Fibroblast of villous mesenchyme (primary cell): ENCODE measurements around the gene MAPT. TPM values are rescaled to one million over a fixed set of nuclear protein-coding genes. Genes with fewer than 3 reads are reported as not detected.

Experiments used
- DNase-seq: peaks from one replicate; pipeline ENCODE4 v3.0.0-alpha.2; 2010; ENCODE audit warnings: low read depth
- H3K4me3 ChIP-seq: 2 replicates; pipeline ENCODE4 v1.5.1; 2011; ENCODE audit warnings: low read depth, mild to moderate bottlenecking, low read length
- CTCF ChIP-seq: IDR thresholded peaks from 2 replicates; pipeline ENCODE4 v1.5.1; 2012; ENCODE audit warnings: low read depth, mild to moderate bottlenecking, low read length; ENCODE audit not compliant: insufficient read depth
- total RNA-seq: library from RNA; depleted of rRNA; stranded (reverse); fragments of >200 nt; gene quantifications from 2 replicates; pipeline ENCODE4 v1.2.3, GENCODE V29; 2012

The MAPT gene
- total RNA-seq, 1 donor = not detected

- no peak for DNase-seq
- no peak for TF ChIP-seq CTCF
- H3K4me3 ChIP-seq = no peak overlapping the region
Measured at GRCh38 chr17:45973946-45974859, 79.8 kb downstream of the MAPT start.

GRCh38 chr17:45974916-45975630, 80.7 kb downstream of the MAPT start:
- no peak for DNase-seq
- no peak for TF ChIP-seq CTCF
- H3K4me3 ChIP-seq = no peak overlapping the region

GRCh38 chr17:45975640-45976295, 81.4 kb downstream of the MAPT start:
- DNase-seq = no peak
- no peak overlapping the region for H3K4me3 ChIP-seq
- TF ChIP-seq CTCF = no peak

GRCh38 chr17:45976391-45976754, 82.0 kb downstream of the MAPT start:
- DNase-seq = no peak
- no peak overlapping the region for H3K4me3 ChIP-seq
- no peak for TF ChIP-seq CTCF

- TF ChIP-seq CTCF = no peak
- DNase-seq = no peak
- no peak overlapping the region for H3K4me3 ChIP-seq
Measured at GRCh38 chr17:45976755-45977505, 82.6 kb downstream of the MAPT start.

- TF ChIP-seq CTCF = no peak
- no peak for DNase-seq
Measured at GRCh38 chr17:45977506-45977824, 83.1 kb downstream of the MAPT start.

More at GRCh38 chr17:45977506-45977824, 83.1 kb downstream of the MAPT start:
- H3K4me3 ChIP-seq = no peak overlapping the region
